Activated naive CD8-positive, alpha-beta T cell treated with anti-CD3 and anti-CD28 coated beads, Interleukin-2, amount 10 ng/mL, durations not matched to agents 7 days and 5 days (primary cell): ENCODE results near the gene TYSND1. TPM values are rescaled to one million over a fixed set of nuclear protein-coding genes. Genes with fewer than 3 reads are reported as not detected.

ENCODE experiments used
- ATAC-seq: fragments of 150-1000 bp; cut with Tn5 transposase; one replicate; pipeline ENCODE4 v1.10.0; 2021; ENCODE audit warnings: low read depth, moderate library complexity
- POLR2A ChIA-PET: fragments of 350-600 bp; sonication (Branson Sonifier 250); formaldehyde crosslinking; loops from one replicate; lab custom pipeline; 2021; ENCODE audit warnings: antibody characterized with exemption; lab: Charles Lee
- DNase-seq: peaks from one replicate; pipeline ENCODE4 v3.0.0; 2021
- H3K27ac Mint-ChIP-seq: one replicate; pipeline ENCODE4 v1.8.0; 2022; ENCODE audit warnings: mild to moderate bottlenecking, mixed read lengths
- H3K27me3 Mint-ChIP-seq: one replicate; pipeline ENCODE4 v1.8.0; 2022; ENCODE audit warnings: mild to moderate bottlenecking, moderate library complexity, mixed read lengths
- H3K36me3 Mint-ChIP-seq: one replicate; pipeline ENCODE4 v1.8.0; 2021; ENCODE audit warnings: mild to moderate bottlenecking, mixed read lengths
- H3K4me1 Mint-ChIP-seq: one replicate; pipeline ENCODE4 v1.8.0; 2021; ENCODE audit warnings: mixed read lengths
- H3K4me3 Mint-ChIP-seq: one replicate; pipeline ENCODE4 v1.8.0; 2022; ENCODE audit warnings: mild to moderate bottlenecking, moderate library complexity, mixed read lengths
- H3K9me3 Mint-ChIP-seq: one replicate; pipeline ENCODE4 v1.8.0; 2021; ENCODE audit warnings: mixed read lengths
- total RNA-seq, 2 experiments: library from RNA; stranded (reverse); gene quantifications; one replicate each; pipeline ENCODE4 v1.2.3, GENCODE V29; 2021

The TYSND1 gene
- total RNA-seq, 2 experiments from 2014 or later, result 18.4 to 19.0 TPM

DNA sequence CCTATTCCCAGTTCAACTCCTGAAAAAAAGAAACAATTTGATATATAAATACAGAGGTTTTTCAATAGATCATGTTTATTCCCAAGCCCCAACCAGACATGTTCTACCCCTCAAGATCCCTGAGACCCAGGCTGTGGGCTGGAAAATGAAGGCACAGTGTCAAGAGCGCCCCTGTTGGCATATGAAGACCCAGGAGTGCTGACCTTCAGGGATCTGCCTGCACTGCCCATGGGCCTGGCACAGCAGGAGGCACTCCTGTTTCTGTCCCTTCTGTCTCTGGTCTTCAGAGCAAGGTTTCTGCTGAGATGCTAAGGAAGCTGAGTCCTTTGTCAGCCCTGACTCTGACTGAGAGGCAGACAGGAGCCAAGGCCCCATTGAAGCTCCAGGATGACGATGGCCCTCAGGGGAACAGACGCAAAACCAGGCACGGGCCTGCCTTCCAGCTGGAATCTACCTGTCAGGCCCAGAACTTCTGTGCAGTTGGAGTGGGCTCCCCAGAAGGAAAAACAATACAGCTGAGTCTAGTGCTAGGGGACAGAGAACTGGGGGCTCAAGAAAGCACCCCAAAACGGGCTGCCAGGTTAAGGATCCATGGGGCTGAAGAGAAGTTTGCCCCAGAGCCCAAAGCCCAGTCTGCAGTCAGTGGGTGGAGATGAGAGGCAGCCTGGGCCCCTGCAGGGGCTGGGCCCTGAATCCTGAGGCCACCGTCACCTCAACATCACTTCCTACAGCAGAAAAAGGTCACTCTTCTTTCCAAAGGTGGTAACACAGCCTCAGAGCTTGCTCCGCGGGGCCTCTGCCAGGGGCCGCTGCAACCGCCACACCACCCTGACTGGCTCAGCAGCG lies 7.1 kb downstream of the TYSND1 start:
- Mint-ChIP-seq H3K27me3 (no peaks in the 10 kb centered on the region), H3K27ac (no peak overlapping the region), H3K4me3 (no peak overlapping the region), H3K4me1 (peaks cover 11% of the 10 kb centered on the region), H3K36me3 (peaks cover 2% of the 10 kb centered on the region), H3K9me3 (no peaks in the 10 kb centered on the region)
- ATAC-seq, result no peak
- DNase-seq, result no peak
- POLR2A ChIA-PET, result interaction anchor here (0.8 kb wide), 1 partner anchor 31 kb away, joined by 3 read pairs; no protein-coding TSS in a partner anchor

DNA sequence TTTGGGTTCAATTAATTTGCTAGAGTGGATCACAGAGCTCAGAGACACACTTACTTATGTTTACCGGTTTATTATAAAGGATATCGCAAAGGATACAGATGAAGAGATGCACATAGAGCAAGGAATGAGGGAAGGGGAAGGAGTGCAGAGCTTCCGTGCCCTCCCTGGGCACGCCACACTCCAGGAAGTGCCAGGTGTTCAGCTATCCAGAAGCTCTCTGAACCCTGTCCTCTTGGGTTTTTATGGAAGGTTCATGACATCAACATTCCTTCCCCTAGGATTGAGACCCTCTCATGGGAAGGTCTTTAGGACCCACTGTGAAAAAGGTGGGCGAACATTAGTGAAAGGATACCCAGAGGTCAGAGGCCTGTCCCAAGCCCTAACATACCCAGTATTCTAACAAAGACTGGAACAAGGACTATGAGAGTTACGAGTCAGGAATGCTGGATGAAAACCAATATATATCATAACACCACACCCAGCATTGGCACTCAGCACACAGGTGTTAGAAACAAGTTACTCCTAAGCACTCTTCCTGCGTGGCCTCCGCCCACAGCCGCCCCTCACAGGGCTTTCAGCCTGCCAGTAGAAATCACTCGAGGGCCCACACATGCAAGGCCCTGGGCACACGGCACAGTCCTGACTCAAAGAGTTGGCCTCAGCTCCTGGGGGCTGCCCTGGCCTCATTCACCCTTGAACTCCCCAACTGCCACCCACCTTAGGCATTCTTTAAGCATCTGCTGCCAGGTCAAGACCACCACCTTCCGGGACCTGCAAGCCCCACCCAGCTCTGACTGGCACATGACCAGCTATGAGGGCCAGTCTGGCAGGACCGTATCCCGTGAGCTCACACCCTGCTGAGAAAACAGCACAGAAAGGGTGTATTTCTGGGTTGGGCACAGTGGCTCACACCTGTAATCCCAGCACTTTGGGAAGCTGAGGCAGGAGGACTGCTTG lies 8.3 kb downstream of the TYSND1 start:
- H3K27ac Mint-ChIP-seq, result no peak overlapping the region
- ATAC-seq (no peak), DNase-seq (no peak)
- H3K36me3 Mint-ChIP-seq, result peaks cover 2% of the 10 kb centered on the region
- peaks cover 8% of the 10 kb centered on the region for H3K4me1 Mint-ChIP-seq
- H3K9me3 Mint-ChIP-seq, result no peaks in the 10 kb centered on the region
- no peaks in the 10 kb centered on the region for H3K27me3 Mint-ChIP-seq
- POLR2A ChIA-PET, result interaction anchor here (0.8 kb wide), 1 partner anchor 33 kb away, joined by 3 read pairs; no protein-coding TSS in a partner anchor
- no peak overlapping the region for H3K4me3 Mint-ChIP-seq

DNA sequence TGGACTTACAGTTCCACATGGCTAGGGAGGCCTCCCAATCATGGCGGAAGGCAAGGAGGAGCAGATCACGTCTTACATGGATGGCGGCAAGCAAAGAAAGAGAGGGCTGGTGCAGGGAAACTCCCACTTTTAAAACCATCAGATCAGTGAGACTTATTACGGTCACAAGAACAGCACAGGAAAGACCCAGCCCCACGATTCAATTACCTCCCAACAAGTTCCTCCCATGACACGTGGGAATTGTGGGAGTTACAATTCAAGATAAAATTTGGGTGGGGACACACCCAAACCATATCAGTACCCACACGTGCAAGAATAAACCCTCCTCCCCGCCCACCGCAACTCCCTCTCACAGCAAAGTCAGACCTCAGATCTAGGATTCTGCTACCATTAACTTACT lies 9.4 kb downstream of the TYSND1 start:
- Mint-ChIP-seq H3K4me3 (no peak overlapping the region), H3K27me3 (no peaks in the 10 kb centered on the region), H3K36me3 (peaks cover 2% of the 10 kb centered on the region), H3K9me3 (no peaks in the 10 kb centered on the region), H3K4me1 (peaks cover 14% of the 10 kb centered on the region), H3K27ac (no peak overlapping the region)
- ATAC-seq (no peak), DNase-seq (no peak)
- POLR2A ChIA-PET, result no interaction called here

DNA sequence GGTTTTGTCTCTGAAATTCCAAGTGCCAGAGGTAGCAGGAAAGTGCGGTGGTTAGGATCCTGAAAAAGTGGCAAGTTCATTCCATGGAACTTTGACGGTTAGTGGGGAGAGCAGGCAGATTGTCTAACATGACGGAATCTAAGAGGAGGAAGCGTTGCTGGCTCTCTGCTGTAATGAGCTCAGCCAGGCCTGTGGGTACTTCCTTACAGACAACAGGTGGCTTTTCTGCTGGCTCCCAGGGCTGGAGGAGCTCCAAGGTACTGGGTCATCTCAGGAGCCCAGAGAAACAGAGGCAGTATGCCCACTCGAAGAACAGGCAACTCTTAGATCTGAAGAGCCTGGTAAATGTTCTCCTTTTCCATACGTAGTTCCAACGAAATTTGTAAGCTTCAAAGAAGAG lies 10.8 kb downstream of the TYSND1 start:
- Mint-ChIP-seq H3K4me3 (no peak overlapping the region), H3K27me3 (no peaks in the 10 kb centered on the region), H3K36me3 (peaks cover 2% of the 10 kb centered on the region), H3K9me3 (no peaks in the 10 kb centered on the region), H3K27ac (no peak overlapping the region), H3K4me1 (peaks cover 23% of the 10 kb centered on the region)
- POLR2A ChIA-PET, result interaction anchor here (1.9 kb wide), 1 partner anchor 10 kb away, joined by 10 read pairs; the partner anchor contains the start of gene TYSND1
- DNase-seq (no peak), ATAC-seq (no peak)

DNA sequence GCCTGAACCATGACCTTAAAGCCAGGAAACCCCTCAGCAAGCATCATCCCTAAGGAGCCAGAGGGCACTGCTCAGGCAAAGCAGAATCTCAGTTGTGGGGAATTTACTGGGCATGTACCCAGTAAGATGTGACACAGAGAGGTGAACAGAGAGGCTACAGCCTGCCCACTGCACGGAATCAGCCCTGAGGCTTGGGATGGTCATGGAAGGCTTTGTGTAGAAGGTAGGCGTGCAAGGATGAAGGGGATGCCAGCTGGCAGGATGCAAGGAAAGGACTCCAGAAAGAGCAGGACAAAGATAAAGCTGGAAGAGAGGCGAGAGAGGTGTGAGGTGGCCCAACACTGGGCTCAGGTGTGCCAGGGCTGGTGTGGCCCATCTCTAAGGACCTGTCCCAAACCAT lies 11.5 kb downstream of the TYSND1 start:
- H3K36me3 Mint-ChIP-seq, result peaks cover 5% of the 10 kb centered on the region
- H3K4me1 Mint-ChIP-seq, result peaks cover 24% of the 10 kb centered on the region
- DNase-seq (no peak), ATAC-seq (no peak)
- H3K27ac Mint-ChIP-seq, result no peak overlapping the region
- POLR2A ChIA-PET, result interaction anchor here (1.0 to 1.9 kb wide), 2 partner anchors 11 to 19 kb away, joined by 3 to 10 read pairs; partner anchors contain the start of gene TYSND1
- no peaks in the 10 kb centered on the region for H3K27me3 Mint-ChIP-seq
- H3K4me3 Mint-ChIP-seq, result no peak overlapping the region
- H3K9me3 Mint-ChIP-seq, result no peaks in the 10 kb centered on the region

DNA sequence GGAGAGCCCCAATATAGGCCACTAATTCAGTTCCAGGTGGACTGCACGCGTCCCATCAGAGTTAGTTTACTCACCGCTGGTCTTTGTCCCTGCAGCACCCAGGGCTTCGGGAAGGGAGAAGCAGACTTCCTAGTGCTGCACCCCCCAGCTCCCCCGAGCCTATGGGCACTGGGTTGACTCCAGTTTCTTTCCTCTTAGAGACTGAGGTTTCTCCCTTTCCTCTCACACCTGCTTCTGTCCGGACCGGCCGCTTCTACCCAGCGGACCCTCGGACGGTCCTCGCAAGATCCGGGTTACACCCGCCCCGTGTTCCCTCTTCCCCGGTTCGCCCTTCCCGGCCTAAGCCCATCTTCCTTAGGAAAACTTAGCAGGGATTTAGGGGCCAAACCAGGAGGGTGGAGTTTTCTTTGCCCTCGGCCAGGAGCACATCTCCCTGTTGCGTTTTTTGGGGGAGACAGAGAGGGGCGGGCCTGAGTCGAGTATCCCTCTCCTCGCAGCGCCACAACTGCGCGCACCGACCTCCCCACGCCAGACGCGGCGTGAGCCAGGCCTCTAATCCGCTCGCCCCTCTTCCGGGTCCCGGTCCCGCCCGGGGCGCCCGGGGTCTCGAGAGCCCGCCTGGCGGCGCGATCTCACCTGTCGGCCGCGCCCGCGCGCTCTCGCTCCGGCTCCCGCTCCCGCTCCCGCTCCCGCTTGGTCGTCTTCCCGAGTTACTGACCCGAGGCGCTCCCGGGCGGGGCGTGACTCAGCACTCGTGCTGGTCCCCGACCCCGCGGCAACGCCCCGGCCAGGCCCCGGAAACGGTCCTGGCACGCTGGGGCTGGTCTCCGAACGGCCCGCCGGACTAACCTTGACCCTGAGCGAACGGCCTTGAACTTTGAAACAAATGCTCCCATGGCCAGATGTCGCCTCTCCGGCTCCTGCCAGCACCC lies 14.1 kb downstream of the TYSND1 start, which contains the start of gene AIFM2:
TSS of gene AIFM2 (minus strand) at position 728 of the 932 bp plus-strand sequence. CDS start 8,741 bp downstream, outside the sequence.
- H3K4me1 Mint-ChIP-seq, result peaks cover 27% of the 10 kb centered on the region
- POLR2A ChIA-PET, result interaction anchor here (1.0 kb wide), 1 partner anchor 14 kb away, joined by 4 read pairs; the partner anchor contains the start of gene TYSND1
- H3K36me3 Mint-ChIP-seq, result peaks cover 5% of the 10 kb centered on the region
- ATAC-seq (peak; percentile 89), DNase-seq (peak; percentile 73)
- H3K9me3 Mint-ChIP-seq, result no peaks in the 10 kb centered on the region
- peak within 1 kb of the TSS; percentile 88 for H3K4me3 Mint-ChIP-seq
- no peaks in the 10 kb centered on the region for H3K27me3 Mint-ChIP-seq
- peak within 1 kb of the TSS; percentile 88 for H3K27ac Mint-ChIP-seq

DNA sequence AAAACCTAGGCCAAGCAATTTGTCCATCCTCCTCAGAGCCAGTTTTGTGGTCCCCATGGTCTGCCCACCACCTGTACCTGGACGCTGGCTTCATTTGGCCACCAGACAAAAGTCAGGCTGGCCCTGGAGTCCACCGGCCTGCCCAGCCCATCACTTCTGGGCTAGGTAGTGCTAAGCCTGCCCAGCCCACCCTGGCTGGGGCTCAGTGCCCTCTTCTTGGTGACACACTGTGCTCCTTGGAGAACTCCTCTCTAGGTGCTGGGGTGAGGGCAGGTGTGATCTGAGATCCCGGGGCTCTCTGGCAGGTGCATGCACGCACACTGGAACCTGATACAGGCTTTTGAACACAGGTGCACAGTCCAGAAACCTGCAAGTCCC lies 15.0 kb downstream of the TYSND1 start:
- ATAC-seq (no peak), DNase-seq (peak; percentile 31)
- Mint-ChIP-seq H3K27me3 (no peaks in the 10 kb centered on the region), H3K27ac (peak overlapping the region; percentile 84), H3K9me3 (no peaks in the 10 kb centered on the region), H3K36me3 (peaks cover 3% of the 10 kb centered on the region), H3K4me1 (peaks cover 27% of the 10 kb centered on the region), H3K4me3 (peak overlapping the region; percentile 88)
- POLR2A ChIA-PET, result interaction anchor here (1.0 kb wide), 1 partner anchor 15 kb away, joined by 4 read pairs; the partner anchor contains the start of gene TYSND1

DNA sequence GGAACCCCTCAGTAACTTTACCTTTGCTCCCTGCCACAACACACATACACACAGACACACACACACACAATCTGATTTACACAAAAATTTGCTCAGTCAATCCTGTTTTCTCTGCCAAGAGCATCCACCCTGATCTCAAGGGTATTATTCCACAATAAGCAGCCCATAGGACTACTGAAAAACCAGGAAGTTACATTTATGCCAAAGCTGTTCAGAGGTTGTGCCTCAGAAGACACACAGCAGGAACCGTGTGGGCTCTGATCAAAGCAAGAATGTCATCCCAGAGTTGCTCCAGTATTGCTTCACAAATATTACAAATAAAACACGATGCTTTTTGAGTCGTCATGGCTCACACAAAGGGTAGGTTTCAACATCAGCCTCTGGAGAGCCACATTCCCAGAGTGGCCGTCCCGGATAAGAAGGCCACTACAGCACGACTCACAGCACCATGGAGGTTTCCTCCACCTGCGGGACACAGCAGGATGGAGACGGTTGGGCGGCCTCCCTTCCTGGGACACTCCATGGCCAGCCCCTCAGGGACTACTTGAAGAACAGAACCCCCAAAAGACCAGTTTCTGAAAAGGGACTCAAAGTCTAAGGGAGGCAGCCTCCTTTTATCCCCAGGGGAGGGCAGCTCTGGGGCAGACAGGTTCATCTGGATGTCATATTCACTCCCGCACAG lies 15.5 kb downstream of the TYSND1 start:
- no peaks in the 10 kb centered on the region for H3K9me3 Mint-ChIP-seq
- peak; percentile 22 for DNase-seq
- H3K4me3 Mint-ChIP-seq, result peak overlapping the region; percentile 30
- H3K36me3 Mint-ChIP-seq, result peaks cover 3% of the 10 kb centered on the region
- ATAC-seq, result no peak
- peaks cover 28% of the 10 kb centered on the region for H3K4me1 Mint-ChIP-seq
- POLR2A ChIA-PET, result no interaction called here
- H3K27ac Mint-ChIP-seq, result no peak overlapping the region
- H3K27me3 Mint-ChIP-seq, result no peaks in the 10 kb centered on the region

DNA sequence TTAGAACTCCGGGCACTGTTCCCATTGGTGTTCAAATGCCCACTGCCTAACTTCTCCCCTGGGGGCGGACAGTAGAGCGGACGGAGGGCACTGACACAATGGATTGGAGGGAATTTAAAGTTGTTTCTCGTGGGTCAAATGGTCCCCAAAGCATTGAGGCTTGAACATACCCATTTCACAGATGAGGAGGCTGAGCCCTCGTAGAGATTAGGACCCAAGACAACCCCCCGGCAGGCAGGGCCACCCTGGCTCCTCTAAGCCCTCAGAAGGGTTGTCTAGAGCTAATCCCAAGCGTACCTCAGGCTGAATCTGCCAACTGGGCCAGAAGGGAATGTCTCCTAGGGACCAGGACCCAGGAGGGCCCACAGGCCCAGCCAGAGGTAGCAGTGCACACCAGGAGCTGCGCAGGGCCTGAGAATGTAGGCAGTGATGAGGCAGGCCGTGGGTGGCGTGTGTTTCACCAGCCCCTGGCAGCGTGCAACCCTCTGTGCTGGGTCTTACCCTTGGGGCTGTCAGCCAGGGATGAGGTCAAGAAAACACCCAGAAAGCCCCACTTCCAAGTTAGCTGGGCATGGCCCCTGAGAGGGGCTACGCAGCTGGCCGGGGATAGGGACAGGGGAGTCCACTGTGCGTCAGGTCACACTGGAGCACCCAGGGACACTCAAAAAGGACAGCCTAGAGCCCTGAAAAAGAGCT lies 19.7 kb downstream of the TYSND1 start:
- Mint-ChIP-seq H3K9me3 (no peaks in the 10 kb centered on the region), H3K36me3 (peaks cover 6% of the 10 kb centered on the region), H3K4me3 (no peak overlapping the region), H3K27ac (no peak overlapping the region), H3K4me1 (peaks cover 24% of the 10 kb centered on the region), H3K27me3 (no peaks in the 10 kb centered on the region)
- DNase-seq, result no peak
- POLR2A ChIA-PET, result interaction anchor here (1.3 kb wide), 1 partner anchor 19 kb away, joined by 4 read pairs; the partner anchor contains the start of gene TYSND1
- ATAC-seq, result no peak

DNA sequence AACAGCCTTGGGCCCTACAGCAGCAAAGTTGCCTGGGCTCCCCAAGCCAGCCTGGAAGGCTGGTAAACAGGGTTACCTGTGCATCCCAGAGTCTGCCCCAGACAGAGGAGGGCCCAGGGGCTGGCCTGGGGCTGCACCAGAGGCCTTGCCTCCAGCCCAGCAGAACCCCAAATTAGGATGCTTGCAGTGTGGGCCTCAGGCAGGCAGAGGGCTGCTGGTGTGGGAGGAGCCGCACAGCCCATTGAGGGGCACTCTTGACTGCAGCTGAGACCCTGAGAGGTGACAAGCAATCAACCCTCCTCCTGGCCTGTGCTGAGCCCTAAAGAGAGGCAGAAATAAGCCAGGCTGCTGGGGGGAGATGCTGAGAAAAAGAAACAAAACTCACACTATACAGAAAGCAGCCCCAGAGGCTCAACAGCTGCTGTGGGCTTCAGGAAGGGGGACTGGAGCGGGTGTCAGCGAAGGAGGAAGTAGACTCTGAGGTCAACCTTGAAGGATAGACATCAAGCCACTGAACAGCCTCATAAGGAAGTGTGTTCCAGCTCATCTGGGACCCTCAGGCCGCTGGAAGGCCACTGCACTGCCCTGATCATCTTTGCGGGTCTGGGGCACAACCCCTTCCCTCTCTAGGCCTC lies 20.5 kb downstream of the TYSND1 start:
- no peak for DNase-seq
- H3K9me3 Mint-ChIP-seq, result no peaks in the 10 kb centered on the region
- peaks cover 6% of the 10 kb centered on the region for H3K36me3 Mint-ChIP-seq
- no peak overlapping the region for H3K4me3 Mint-ChIP-seq
- POLR2A ChIA-PET, result no interaction called here
- H3K27me3 Mint-ChIP-seq, result no peaks in the 10 kb centered on the region
- H3K27ac Mint-ChIP-seq, result no peak overlapping the region
- H3K4me1 Mint-ChIP-seq, result peaks cover 19% of the 10 kb centered on the region
- peak; percentile 44 for ATAC-seq

DNA sequence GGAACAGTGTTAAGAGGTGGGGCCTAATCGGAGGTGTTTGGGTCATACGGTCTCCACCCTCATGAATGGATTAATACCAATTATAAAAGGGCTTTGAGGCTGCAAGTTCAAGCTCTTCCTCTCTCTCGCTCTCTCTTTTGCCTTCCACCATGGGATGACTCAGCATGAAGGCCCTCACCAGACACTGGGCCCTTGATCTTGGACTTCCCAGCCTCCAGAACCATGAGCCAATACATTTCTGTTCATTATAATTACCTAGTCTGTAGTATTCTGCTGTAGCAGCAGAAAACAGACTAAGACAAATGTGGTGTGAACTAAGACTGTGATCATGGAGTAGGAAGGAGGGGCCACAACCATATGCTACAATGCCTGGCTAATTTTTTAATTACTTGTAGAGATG lies 21.6 kb downstream of the TYSND1 start:
- no peak overlapping the region for H3K4me3 Mint-ChIP-seq
- H3K36me3 Mint-ChIP-seq, result peaks cover 6% of the 10 kb centered on the region
- no peaks in the 10 kb centered on the region for H3K27me3 Mint-ChIP-seq
- ATAC-seq (no peak), DNase-seq (no peak)
- no peaks in the 10 kb centered on the region for H3K9me3 Mint-ChIP-seq
- H3K4me1 Mint-ChIP-seq, result peaks cover 15% of the 10 kb centered on the region
- POLR2A ChIA-PET, result no interaction called here
- no peak overlapping the region for H3K27ac Mint-ChIP-seq
